ENCODE measurements around the gene SMYD3. TPM values are rescaled to one million over a fixed set of nuclear protein-coding genes. Genes with fewer than 3 reads are reported as not detected.
"Not testable (repeated sequence)": the region's sequence is repeated elsewhere in the genome, so short reads cannot be mapped to it uniquely, and the experiment has no call there.

The SMYD3 gene
- total RNA-seq, 6 experiments from 2014 or later: 6.3 to 10.0 (median 6.6) TPM

GRCh38 chr1:245750261-245750660 lies 756.8 kb downstream of the SMYD3 start:
- no peaks in the 10 kb centered on the region for H3K9me3 ChIP-seq
- no peak overlapping the region for H3K4me3 ChIP-seq
- intact Hi-C loops (cut with DNase I): no loop called here
- no peak overlapping the region for H3K27ac ChIP-seq
- ATAC-seq (no peak), DNase-seq (no peak)
- H3K36me3 ChIP-seq: no peaks in the 10 kb centered on the region
- 91% methylated on average over 3 of the region's 3 CpGs for WGBS (ENCODE audit: insufficient coverage, low coverage, low lambda C conversion rate, missing lambda C conversion rate)
- TF ChIP-seq POLR2A (IDR thresholded peaks at IDR 0.05): no peak
- TF ChIP-seq CTCF (IDR thresholded peaks at IDR 0.05): no peak
- H3K4me1 ChIP-seq: no peaks in the 10 kb centered on the region
- H3K27me3 ChIP-seq: no peaks in the 10 kb centered on the region

DNA sequence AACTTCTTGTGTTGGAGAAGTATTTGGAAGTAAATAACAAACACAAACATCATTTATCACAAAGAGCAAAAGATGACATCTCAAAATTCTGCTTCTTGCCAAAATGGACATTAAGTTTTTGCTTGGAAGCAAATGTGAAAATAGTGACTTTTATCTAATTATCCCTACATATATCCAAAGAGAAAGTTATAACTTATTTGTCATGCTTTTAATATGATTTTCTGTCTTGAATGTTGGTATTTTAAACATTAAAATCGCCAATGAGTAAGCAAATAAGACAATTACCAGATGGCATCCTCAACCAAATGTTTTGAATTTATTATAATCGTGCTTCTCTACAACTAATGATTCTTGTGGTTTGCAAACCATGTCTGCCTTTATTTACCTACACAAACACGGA lies 758.0 kb downstream of the SMYD3 start:
- no peak for TF ChIP-seq POLR2A (IDR thresholded peaks at IDR 0.05)
- TF ChIP-seq CTCF (IDR thresholded peaks at IDR 0.05): no peak
- H3K4me3 ChIP-seq: no peak overlapping the region
- intact Hi-C loops (cut with DNase I): no loop called here
- H3K27me3 ChIP-seq: no peaks in the 10 kb centered on the region
- H3K27ac ChIP-seq: no peak overlapping the region
- no peaks in the 10 kb centered on the region for H3K4me1 ChIP-seq
- H3K9me3 ChIP-seq: no peaks in the 10 kb centered on the region
- no peaks in the 10 kb centered on the region for H3K36me3 ChIP-seq
- DNase-seq: no peak
- WGBS (ENCODE audit: insufficient coverage, low coverage, low lambda C conversion rate, missing lambda C conversion rate): 82% methylated on average over 3 of the region's 3 CpGs
- no peak for ATAC-seq

- H3K36me3 ChIP-seq: no peaks in the 10 kb centered on the region
- 89% methylated on average over 3 of the region's 3 CpGs for WGBS (ENCODE audit: insufficient coverage, low coverage, low lambda C conversion rate, missing lambda C conversion rate)
- no peak overlapping the region for H3K27ac ChIP-seq
- TF ChIP-seq CTCF (IDR thresholded peaks at IDR 0.05): no peak
- TF ChIP-seq POLR2A (IDR thresholded peaks at IDR 0.05): no peak
- H3K9me3 ChIP-seq: no peaks in the 10 kb centered on the region
- no peaks in the 10 kb centered on the region for H3K27me3 ChIP-seq
- H3K4me1 ChIP-seq: no peaks in the 10 kb centered on the region
- no peak for ATAC-seq
- no peak for DNase-seq
- H3K4me3 ChIP-seq: no peak overlapping the region
- intact Hi-C loops (cut with DNase I): no loop called here
These were observed 758.4 kb downstream of the SMYD3 start for GRCh38 chr1:245748646-245749045.

DNA sequence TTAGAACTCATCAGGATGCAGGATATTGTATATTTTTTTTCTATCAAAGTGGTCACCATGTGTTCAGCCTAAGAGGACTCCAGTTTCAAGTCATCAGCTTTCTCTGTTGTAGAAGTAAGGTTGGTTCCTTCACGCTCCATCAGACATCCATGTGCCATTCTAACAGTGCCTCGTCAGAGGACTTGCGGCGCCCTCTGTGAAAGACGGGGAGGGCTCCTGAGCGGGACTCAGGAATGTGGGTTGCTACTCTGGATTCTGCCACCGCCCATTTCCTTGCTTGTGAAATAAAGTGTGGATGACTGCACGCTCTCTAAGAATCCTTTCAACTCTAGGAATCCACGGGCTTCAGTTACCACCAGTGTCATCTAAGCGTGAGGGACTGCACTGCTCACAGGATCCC lies 758.8 kb downstream of the SMYD3 start:
- TF ChIP-seq CTCF (IDR thresholded peaks at IDR 0.05): no peak
- no peaks in the 10 kb centered on the region for H3K9me3 ChIP-seq
- no peak overlapping the region for H3K27ac ChIP-seq
- DNase-seq (no peak), ATAC-seq (no peak)
- no peak overlapping the region for H3K4me3 ChIP-seq
- 93% methylated on average over 7 of the region's 10 CpGs for WGBS (ENCODE audit: insufficient coverage, low coverage, low lambda C conversion rate, missing lambda C conversion rate)
- H3K27me3 ChIP-seq: no peaks in the 10 kb centered on the region
- intact Hi-C loops (cut with DNase I): no loop called here
- no peaks in the 10 kb centered on the region for H3K36me3 ChIP-seq
- H3K4me1 ChIP-seq: no peaks in the 10 kb centered on the region

DNA sequence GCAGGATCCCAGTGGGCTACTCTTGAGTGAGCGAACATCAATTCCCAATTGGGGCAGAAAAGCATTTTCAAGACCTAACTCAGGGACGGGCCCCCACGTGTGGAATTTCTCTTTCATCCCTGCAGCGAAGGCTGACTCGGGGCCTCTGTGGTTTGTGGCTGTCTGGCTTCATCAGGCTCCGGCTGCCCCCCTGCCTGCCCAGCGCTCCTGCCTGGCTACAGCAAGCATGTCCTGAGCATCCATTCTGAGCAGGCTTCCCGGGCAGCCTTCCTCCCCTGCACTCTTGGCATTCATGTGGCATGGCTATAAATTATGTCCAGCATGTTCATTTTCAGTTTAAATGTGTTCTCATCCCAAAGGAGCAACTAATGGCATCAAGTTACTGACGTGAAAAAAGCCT lies 764.2 kb downstream of the SMYD3 start:
- intact Hi-C loops (cut with DNase I): no loop called here
- ATAC-seq: no peak
- Histone ChIP-seq H3K4me1 (no peaks in the 10 kb centered on the region), H3K27ac (no peak overlapping the region), H3K9me3 (no peaks in the 10 kb centered on the region), H3K4me3 (no peak overlapping the region), H3K27me3 (no peaks in the 10 kb centered on the region), H3K36me3 (no peaks in the 10 kb centered on the region)
- no peak for TF ChIP-seq POLR2A (IDR thresholded peaks at IDR 0.05)
- TF ChIP-seq CTCF (IDR thresholded peaks at IDR 0.05): no peak
- DNase-seq: no peak
- 79% methylated on average over 2 of the region's 9 CpGs for WGBS (ENCODE audit: insufficient coverage, low coverage, low lambda C conversion rate, missing lambda C conversion rate)

- ATAC-seq; H3K9me3 ChIP-seq; H3K4me1 ChIP-seq; H3K4me3 ChIP-seq; H3K36me3 ChIP-seq; DNase-seq; H3K27me3 ChIP-seq; H3K27ac ChIP-seq; intact Hi-C loops (cut with DNase I): not testable (repeated sequence)
- WGBS (ENCODE audit: insufficient coverage, low coverage, low lambda C conversion rate, missing lambda C conversion rate): 71% methylated on average over 1 of the region's 1 CpG
These were observed 766.7 kb downstream of the SMYD3 start for GRCh38 chr1:245740336-245740735.
